LNCaP clone FGC (cell line): ENCODE measurements around the gene WDR5B.
"Not testable (repeated sequence)": the region's sequence is repeated elsewhere in the genome, so short reads cannot be mapped to it uniquely, and the experiment has no call there.

Experiments
- DNase-seq: peaks from one replicate; pipeline ENCODE4 v3.0.0-alpha.2; 2011; ENCODE audit warnings: low read depth
- H3K4me3 ChIP-seq: 2 replicates; pipeline ENCODE4 v1.5.1; 2011; ENCODE audit warnings: mild to moderate bottlenecking, low read depth, low read length, control low read depth
- TF ChIP-seq, protein P1 (sequence below): IDR thresholded peaks from 2 replicates; pipeline ENCODE4 v1.5.1; 2012; ENCODE audit warnings: mild to moderate bottlenecking; ENCODE audit not compliant: control insufficient read depth, insufficient read depth; ENCODE audit errors: extremely low read depth

Gene WDR5B

DNA sequence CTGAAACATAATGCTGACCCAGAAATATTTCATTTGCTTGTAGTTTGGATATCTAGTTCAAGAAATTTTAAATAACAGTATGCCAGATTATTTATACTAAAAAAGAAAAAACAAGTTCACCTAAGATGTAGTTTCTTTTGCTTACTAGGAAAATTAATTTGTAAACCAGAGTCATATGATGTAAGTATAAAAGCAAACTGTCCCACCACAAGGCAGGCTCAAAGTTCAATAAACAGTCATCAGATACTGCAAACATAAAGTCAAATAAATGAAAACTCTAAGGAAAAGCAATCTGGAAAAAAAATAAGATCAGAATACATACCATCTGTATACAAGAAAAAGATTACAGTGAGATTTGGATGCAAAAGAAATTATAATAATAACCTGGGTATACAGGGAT lies 40.2 kb upstream of the WDR5B start:
- TF ChIP-seq, protein P1, sequence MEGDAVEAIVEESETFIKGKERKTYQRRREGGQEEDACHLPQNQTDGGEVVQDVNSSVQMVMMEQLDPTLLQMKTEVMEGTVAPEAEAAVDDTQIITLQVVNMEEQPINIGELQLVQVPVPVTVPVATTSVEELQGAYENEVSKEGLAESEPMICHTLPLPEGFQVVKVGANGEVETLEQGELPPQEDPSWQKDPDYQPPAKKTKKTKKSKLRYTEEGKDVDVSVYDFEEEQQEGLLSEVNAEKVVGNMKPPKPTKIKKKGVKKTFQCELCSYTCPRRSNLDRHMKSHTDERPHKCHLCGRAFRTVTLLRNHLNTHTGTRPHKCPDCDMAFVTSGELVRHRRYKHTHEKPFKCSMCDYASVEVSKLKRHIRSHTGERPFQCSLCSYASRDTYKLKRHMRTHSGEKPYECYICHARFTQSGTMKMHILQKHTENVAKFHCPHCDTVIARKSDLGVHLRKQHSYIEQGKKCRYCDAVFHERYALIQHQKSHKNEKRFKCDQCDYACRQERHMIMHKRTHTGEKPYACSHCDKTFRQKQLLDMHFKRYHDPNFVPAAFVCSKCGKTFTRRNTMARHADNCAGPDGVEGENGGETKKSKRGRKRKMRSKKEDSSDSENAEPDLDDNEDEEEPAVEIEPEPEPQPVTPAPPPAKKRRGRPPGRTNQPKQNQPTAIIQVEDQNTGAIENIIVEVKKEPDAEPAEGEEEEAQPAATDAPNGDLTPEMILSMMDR, result no peak
- H3K4me3 ChIP-seq, result no peak overlapping the region
- DNase-seq, result no peak

DNA sequence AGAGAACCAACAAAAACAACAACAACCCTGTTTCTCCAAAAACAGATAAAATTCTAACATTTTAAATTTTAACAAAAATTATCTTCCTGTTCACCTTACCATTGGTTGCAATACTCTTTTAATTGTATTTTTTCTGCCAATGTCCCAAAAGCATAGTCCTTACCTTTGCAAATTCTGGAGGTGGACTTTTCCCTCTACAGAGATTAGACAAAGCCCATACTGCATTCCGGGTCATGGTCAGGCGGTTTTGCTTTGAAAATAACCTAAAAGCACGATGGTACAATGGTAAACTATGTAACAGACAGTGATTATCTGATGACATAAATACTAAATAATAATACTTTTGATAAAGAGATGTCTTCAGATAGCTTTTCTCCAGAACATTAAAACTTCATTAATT lies 35.5 kb upstream of the WDR5B start:
- TF ChIP-seq, protein P1, result no peak
- DNase-seq, result no peak
- H3K4me3 ChIP-seq, result no peak overlapping the region

DNA sequence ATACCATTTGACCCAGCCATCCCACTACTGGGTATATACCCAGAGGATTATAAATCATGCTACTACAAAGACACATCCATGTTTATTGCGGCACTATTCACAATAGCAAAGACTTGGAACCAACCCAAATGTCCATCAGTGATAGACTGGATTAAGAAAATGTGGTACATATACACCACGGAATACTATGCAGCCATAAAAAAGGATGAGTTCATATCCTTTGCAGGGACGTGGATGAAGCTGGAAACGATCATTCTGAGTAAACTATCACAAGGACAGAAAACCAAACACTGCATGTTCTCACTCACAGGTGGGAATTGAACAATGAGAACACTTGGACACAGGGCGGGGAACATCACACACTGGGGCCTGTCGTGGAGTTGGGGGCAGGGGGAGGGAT lies 32.4 kb upstream of the WDR5B start:
- not testable (repeated sequence) for H3K4me3 ChIP-seq, DNase-seq

DNA sequence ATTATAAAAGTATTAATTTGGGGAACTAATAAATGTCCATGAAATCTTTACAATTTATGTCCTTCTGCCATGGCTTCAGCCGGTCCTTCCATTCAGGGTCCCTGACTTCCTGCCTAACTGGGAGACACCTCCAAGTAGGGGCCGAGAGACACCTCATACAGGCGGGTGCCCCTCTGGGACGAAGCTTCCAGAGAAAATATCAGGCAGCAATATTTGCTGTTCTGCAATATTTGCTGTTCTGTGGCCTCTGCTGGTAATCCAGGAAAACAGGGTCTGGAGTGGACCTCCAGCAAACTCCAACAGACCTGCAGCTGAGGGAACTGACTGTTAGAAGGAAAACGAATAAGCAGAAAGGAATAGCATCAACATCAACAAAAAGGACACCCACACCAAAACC lies 28.6 kb upstream of the WDR5B start:
- DNase-seq, H3K4me3 ChIP-seq: not testable (repeated sequence)

DNA sequence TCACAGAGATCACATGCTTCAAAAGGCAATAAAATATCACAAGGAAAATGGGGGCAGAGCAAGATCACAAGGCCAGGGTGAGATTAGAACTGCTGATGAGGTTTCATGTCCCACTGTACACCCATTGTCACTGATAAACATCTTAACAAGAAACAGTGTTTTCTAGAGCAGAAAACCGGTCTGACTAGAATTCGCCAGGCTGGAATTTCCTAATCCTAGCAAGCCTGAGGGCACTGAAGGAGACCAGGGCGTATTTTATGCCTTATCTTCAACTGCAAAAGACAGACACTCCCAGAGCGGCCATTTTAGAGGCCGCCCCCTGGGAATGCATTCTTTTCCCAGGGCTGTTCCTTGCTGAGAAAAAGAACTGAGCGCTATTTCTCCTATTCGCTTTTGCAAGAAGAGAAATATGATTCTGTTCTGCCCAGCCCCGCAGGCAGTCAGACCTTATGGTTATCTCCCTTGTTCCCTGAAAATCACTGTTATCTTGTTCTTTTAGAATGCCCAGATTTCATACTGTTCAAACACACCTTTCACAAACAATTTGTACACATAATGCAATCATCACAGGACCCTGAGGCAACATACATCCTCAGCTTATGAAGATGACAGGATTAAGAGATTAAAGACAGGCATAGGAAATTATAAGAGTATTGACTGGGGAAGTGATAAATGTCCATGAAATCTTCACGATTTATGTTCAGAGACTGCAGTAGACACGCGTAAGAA lies 28.1 kb upstream of the WDR5B start:
- peak; percentile 86 for DNase-seq
- not testable (repeated sequence) for H3K4me3 ChIP-seq

DNA sequence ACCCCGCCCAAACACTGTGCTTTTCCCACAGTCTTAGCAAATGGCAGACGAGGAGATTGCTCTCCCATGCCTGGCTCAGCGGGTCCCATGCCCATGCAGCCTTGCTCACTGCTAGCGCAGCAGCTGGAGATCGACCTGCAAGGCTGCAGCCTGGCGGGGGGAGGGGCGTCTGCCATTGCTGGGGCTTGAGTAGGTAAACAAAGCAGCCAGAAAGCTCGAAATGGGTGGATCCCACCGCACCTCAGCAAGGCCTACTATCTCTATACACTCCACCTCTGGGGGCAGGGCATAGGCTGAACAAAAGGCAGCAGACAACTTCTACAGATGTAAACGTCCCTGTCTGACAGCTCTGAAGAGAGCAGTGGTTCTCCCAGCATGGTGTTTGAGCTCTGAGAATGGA lies 27.2 kb upstream of the WDR5B start:
- no peak overlapping the region for H3K4me3 ChIP-seq
- TF ChIP-seq, protein P1, result no peak
- no peak for DNase-seq

DNA sequence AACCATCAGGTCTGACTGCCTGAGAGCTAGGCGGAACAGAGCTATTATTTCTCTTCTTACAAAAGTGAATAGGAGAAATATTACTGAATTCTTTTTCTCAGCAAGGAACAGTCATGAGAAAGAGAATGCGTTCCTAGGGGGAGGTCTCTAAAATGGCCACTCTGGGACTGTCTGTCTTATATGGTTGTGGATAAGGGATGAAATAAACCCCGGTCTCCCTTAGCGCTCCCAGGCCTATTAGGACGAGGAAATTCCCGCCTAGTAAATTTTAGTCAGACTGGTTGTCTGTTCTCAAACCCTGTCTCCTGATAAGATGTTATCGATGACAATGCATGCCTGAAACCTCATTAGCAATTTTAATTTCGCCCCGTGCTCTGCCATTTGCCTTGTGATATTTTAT lies 20.1 kb upstream of the WDR5B start:
- H3K4me3 ChIP-seq, result no peak overlapping the region
- DNase-seq, result no peak
- TF ChIP-seq, protein P1, result no peak

DNA sequence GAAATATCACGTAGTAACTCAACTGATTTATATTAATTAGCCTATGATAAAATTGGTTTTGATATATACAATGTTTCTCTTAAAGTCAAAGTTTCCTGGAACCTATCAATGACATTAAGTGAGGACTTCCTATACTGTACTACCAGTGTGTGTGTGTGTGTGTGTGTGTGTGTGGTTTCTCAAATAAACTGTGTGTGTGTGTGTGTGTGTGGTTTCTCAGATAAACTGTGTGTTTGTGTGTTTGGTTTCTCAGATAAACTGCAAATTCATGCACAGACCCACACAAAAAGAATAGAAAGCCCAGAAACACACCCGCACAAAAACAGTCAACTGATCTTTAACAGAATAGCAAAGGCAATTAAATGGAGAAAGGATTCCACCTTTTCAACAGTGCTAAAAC lies 14.5 kb upstream of the WDR5B start:
- DNase-seq, result no peak
- TF ChIP-seq, protein P1, result no peak
- H3K4me3 ChIP-seq, result no peak overlapping the region
